ENCODE data around the gene CAMKK1.

- TF ChIP-seq, protein P1, sequence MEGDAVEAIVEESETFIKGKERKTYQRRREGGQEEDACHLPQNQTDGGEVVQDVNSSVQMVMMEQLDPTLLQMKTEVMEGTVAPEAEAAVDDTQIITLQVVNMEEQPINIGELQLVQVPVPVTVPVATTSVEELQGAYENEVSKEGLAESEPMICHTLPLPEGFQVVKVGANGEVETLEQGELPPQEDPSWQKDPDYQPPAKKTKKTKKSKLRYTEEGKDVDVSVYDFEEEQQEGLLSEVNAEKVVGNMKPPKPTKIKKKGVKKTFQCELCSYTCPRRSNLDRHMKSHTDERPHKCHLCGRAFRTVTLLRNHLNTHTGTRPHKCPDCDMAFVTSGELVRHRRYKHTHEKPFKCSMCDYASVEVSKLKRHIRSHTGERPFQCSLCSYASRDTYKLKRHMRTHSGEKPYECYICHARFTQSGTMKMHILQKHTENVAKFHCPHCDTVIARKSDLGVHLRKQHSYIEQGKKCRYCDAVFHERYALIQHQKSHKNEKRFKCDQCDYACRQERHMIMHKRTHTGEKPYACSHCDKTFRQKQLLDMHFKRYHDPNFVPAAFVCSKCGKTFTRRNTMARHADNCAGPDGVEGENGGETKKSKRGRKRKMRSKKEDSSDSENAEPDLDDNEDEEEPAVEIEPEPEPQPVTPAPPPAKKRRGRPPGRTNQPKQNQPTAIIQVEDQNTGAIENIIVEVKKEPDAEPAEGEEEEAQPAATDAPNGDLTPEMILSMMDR (IDR thresholded peaks at IDR 0.05; ENCODE audit: extremely low read depth in 1 of 2, insufficient read depth in 1 of 2, low read depth in 1 of 2, low read length in 2 of 2), result no peak
- no peak for TF ChIP-seq EZH2 (IDR thresholded peaks at IDR 0.05; ENCODE audit: borderline replicate concordance, low read depth, low read length, severe bottlenecking)
These were observed 36.9 kb upstream of the CAMKK1 start for GRCh38 chr17:3929764-3930163.

Measured in endothelial cell of umbilical vein (primary cell).